ENCODE measurements around the gene DMRT2.
A peak's percentile ranks its signal among the peaks of the same experiment; 100 is the strongest.

DMRT2 gene

GRCh38 chr9:1096155-1096964 lies 46.2 kb downstream of the DMRT2 start:
- DNase-seq = no peak

- no peak for DNase-seq
Observed at GRCh38 chr9:1098551-1098950, 48.4 kb downstream of the DMRT2 start.

- no peak for DNase-seq
Observed at GRCh38 chr9:1100201-1100600, 50.0 kb downstream of the DMRT2 start.

GRCh38 chr9:1100945-1101344 lies 50.8 kb downstream of the DMRT2 start:
- DNase-seq = peak; percentile 39

- DNase-seq = no peak
Observed at GRCh38 chr9:1101846-1102641, 51.9 kb downstream of the DMRT2 start.

GRCh38 chr9:1102642-1102970 lies 52.4 kb downstream of the DMRT2 start:
- no peak for DNase-seq

Data from EL (cell line).